Glomerular endothelial cell (primary cell): ENCODE results near the gene BCAT1. TPM values are rescaled to one million over a fixed set of nuclear protein-coding genes. Genes with fewer than 3 reads are reported as not detected.
"Not testable (repeated sequence)": the region's sequence is repeated elsewhere in the genome, so short reads cannot be mapped to it uniquely, and the experiment has no call there.

Source experiments
- DNase-seq: peaks from one replicate; pipeline ENCODE4 v3.0.0-alpha.2; 2011; ENCODE audit warnings: low read depth, low spot score; ENCODE audit errors: extremely low read depth
- total RNA-seq: library from RNA; depleted of rRNA; stranded (reverse); fragments of >200 nt; gene quantifications from 2 replicates; pipeline ENCODE4 v1.2.3, GENCODE V29; 2015

BCAT1 gene
- total RNA-seq, 1 donor from 2014 or later = 117 TPM

DNA sequence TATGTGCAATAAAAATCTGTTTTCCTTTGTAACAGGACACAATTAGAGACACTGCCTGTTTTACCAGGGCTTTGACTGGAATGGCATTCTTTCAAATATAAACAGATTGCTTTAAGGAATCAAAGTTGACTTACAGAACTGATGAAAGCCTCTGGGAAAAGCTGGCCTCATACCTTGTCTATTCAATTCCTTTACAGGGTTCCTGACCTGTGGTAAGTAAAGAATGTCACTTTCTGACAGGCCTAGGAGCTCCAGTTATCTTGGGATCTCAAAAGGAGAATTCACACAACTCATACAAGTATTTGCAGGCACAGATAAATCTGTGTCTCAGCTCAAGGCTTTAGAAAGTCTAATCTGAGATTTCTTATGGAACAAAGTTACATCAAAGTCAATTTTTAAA lies 88.4 kb downstream of the BCAT1 start:
- no peak for DNase-seq

DNA sequence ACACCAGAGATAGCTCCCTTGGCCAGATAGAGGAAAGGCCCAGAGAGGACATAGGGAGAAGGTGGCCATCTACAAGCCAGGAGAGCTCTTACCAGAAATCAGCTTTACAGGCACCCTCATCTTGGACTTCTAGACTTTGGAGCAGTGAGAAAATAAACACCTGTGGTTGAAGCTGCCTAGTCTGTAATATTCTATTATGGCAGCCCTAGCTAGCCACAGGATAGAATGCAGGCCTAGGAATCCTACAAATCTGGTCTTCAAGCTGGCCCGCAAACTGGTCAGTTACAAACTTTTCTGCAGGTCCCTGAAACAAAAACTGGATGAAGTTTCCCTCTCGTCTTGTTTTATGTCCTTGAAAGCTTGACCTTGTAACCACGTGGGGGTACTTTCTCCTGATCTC lies 92.4 kb downstream of the BCAT1 start:
- no peak for DNase-seq

GRCh38 chr12:24854908-24855307 lies 94.0 kb downstream of the BCAT1 start:
- DNase-seq = no peak

- DNase-seq = no peak
Observed at GRCh38 chr12:24854017-24854416, 94.9 kb downstream of the BCAT1 start.

DNA sequence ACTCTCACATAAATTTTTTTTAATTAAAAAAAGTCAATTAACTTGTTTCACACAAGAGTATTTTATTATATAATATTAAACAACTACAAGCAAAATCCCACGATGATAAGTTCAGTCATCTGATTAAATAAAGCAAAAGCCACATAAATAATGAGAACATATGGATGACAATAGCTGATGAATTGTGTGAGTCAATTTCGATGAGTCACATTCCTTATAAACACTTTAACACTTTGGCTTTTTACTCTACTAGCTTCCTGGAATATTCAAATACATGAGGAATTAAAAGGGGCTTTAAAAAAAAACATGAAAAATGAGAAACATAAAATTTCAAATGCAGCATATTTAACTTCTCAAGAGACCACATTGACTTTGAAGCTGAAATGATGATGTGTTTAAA lies 95.3 kb downstream of the BCAT1 start:
- no peak for DNase-seq

- no peak for DNase-seq
Observed at GRCh38 chr12:24853094-24853493, 95.8 kb downstream of the BCAT1 start.

- DNase-seq = no peak
Observed at GRCh38 chr12:24852420-24852819, 96.5 kb downstream of the BCAT1 start.

GRCh38 chr12:24851883-24852282 lies 97.0 kb downstream of the BCAT1 start:
- not testable (repeated sequence) for DNase-seq

DNA sequence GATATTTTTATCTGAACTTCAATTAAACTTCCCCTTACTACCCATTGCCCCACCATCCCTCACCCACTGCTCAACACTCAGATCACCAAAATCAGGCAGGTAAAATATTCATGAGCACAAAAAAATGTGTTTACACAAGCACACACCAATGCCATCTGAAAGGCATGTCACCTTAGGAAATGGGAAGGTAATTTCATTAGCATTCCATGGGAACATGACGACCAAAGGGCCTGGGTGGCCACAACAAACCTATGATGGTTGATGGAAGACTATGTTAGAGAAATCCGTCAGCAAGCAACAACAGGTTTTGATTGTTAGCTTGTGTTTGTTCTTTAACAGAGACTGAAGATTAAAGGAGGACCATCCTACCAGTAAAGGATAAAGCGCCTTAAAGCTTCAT lies 97.6 kb downstream of the BCAT1 start:
- DNase-seq = no peak

DNA sequence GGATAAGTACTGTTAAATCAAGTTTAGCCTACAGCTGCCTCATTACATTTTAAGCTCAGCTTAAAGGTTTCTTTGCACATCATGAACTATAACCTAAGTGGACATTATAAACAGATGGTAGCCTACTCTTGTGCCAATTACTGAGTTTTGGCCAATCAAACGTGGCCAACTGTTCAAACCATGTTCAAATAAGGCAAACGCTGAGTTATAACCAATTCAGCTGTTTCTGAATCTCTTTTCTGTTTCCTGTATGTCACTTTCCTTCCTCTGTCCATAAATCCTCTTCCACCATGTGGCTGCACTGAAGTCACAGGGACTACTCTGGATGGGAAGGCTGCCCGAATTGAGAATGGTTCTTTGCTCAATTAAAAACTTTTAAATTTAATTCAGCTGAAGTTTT lies 98.4 kb downstream of the BCAT1 start:
- DNase-seq = no peak

GRCh38 chr12:24848941-24849477 lies 99.9 kb downstream of the BCAT1 start:
- no peak for DNase-seq

DNA sequence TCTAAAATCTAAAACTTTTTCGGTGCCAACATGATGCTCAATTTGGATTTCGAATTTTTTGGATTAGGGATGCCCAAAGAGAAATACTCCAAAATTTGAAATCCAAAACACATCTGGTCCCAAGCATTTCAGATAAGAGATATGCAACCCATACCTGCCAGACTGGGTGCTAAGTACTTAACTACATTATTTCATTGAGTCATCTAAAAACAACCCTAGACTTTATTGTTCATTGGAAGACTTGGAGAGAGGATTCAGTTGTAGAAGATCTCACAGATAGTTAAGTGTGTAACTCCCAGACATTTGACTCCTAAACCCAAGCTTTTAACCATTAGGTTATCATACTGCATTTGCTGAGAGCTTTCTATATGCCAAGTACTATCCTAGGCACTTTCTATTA lies 102.2 kb downstream of the BCAT1 start:
- DNase-seq = no peak

DNA sequence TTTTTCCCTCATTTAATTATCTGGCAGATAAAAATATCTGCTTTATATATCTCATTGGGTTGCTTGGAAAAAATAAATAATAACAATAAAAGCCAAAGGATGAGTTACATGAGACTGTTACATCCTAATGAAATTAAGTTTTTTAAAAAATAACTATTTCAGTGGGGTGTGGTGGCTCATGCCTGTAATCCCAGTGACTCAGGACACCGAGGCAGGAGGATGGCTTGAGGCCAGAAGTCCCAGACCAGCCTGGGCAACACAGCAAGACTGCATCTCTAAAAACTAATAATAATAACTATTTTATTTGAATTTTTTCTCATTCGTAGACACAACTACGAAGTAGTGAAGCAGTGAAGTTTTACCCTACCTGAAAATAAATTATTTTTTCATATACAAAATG lies 103.3 kb downstream of the BCAT1 start:
- DNase-seq = no peak

GRCh38 chr12:24840046-24840800 lies 108.7 kb downstream of the BCAT1 start:
- DNase-seq = no peak

DNA sequence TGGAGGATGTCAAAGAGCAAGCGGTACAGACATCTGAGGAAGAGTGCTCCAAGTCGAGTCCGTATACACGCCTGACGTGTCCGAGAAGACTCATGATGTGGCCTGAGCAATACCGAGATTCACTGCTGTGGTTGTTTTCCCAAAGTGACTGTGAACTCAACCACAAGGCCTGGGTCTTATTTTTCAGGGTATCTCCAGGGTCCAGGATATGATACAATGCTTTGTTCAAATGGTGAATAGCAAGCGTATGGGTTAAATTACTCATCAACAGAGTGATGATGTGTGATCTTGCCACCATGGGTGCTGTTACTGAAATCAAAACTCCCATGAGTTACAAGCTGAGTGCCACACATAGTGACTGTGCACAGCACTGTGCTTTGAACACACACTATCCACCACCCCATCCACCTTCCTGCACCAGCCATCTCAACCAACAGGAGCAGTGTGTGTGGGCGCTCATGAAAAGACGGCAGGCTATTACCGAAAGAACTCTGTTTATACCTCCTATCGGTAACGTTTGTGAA lies 109.6 kb downstream of the BCAT1 start:
- DNase-seq = no peak

DNA sequence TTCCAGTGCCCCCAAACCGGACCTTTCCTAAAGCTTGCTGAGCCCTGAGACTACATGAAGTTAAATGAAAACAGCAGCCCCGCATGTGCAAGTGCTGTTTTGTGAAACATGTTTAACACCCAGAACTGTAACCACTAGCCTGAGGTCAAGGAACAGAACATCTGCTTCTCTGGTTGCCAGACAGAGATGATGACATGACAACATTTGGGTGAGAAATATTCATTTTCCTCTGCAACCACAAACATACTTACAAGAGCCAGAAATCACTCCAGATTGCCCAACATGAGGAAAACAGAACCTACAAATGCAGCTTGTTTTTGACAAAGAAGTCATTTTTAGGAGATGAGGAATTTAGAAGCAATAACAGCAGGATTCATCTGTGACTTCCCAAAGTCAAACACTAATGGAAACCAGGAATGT lies 110.4 kb downstream of the BCAT1 start:
- DNase-seq = no peak

GRCh38 chr12:24835377-24835776 lies 113.5 kb downstream of the BCAT1 start:
- no peak for DNase-seq

GRCh38 chr12:24833513-24833912 lies 115.4 kb downstream of the BCAT1 start:
- no peak for DNase-seq

DNA sequence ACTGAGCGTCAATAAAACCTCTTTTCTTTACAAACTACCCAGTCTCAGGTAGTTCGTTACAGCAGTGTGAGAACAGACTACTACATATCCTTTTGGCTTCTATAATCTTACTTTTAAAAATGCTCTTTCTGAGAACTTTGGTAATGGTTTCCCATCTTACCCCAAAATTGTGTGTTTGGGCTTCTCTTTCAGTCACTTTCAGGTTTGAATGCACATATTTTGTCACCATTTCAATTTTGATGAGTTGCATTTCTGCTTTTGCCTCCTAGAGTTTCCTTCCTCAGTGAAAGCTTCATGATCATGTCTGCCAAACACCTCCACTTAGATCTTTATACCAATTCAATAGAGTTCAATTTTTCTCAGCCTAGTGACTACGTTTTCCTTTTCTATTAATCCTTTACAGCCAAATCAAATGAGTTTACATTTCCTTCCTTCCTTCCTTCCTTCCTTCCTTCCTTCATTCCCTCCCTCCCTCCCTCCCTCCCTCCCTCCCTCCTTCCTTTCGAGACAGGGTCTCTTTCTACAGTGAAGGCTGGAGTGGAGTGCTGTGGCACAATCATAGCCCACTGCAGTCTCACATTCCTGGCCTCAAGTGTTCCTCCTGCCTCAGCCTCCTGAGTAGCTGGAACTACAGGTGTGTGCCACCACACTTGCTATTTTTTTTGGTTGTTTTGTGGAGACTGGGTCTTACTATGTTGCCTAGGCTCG lies 124.9 kb downstream of the BCAT1 start:
- DNase-seq = no peak

- no peak for DNase-seq
Observed at GRCh38 chr12:24822121-24822899, 126.6 kb downstream of the BCAT1 start.

DNA sequence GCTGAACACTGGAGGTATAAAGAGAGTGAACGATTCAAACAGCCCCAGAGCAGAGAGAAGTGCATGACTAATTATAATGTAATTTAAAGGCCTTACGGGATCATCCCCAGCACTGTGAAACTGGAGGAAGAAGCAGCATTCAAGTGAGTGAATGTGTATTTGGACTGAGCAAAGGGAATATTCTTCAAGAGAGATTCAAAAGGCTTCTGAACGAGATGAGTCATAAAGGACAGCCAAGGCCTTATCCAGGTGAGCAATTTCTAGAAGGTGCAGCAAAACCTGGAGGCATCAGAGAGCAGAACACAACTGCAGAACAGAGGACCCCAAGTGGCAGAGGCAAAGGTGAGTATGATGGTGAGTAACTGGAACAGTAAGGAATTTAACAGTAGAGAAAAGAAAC lies 127.2 kb downstream of the BCAT1 start:
- no peak for DNase-seq
